ENCODE measurements around the gene YARS1. TPM values are rescaled to one million over a fixed set of nuclear protein-coding genes. Genes with fewer than 3 reads are reported as not detected.

Gene YARS1
- total and polyA plus RNA-seq, 2 of the 13 experiments (the other 11 are each of a cell fraction or from before 2014, with no cell fraction given), result 50.1 to 113 TPM

DNA sequence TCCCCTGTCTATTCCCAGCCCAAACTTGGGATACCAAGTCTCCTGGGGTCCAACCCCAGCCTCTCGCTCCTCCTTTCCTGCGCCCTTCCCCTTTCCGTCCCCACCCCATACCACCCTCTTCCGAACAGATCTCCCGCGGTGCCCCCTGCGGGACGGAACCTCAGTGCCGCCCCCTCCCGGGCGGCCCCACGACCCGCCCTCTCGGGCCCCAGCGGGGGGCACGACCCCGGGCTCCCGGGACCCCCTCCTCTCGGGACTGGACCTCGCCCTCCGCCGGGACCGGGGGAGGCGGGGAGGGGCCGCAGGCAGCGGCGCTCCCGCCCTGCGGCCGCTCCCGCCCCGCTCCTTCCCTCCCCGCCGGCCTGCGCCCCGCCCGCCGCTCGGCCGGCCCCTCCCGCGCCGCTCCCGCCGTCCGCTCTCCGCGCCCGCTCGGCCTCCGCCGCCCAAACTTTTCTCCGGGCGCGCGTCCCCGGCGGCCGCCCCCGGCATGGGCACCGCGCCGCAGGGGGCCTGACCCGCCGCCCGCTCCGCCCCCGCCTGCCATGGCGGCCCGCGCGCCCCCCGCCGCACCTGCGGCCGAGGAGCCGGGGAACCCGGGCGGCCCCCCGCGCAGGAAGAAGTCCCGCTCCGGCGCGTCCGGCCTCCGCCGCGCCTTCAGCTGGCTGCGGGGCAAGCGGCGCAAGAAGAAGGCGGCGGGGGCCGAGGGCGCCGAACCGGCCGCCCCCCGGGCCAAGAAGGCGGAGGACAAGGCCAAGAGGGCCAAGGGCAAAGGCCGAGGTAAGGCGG lies 75.6 kb downstream of the YARS1 start (continued):
- TF ChIP-seq SNAPC2 (CRISPR knock-in tag; IDR thresholded peaks at IDR 0.05), result no peak
- no peak for TF ChIP-seq ZNF138 (CRISPR knock-in tag; IDR thresholded peaks at IDR 0.05; ENCODE audit: low read depth)
- no peak for TF ChIP-seq NFRKB (IDR thresholded peaks at IDR 0.05)
- TF ChIP-seq HDAC2 (CRISPR knock-in tag; IDR thresholded peaks at IDR 0.05), result 0 out of 2 replicates have a peak, but pooled peaks have one; percentile 16
- TF ChIP-seq ATF1 (CRISPR knock-in tag; IDR thresholded peaks at IDR 0.05), result no peak
- TF ChIP-seq NFYC (CRISPR knock-in tag; IDR thresholded peaks at IDR 0.05), result no peak
- TF ChIP-seq ADNP (CRISPR knock-in tag; IDR thresholded peaks at IDR 0.05), result no peak
- TF ChIP-seq, protein P1, sequence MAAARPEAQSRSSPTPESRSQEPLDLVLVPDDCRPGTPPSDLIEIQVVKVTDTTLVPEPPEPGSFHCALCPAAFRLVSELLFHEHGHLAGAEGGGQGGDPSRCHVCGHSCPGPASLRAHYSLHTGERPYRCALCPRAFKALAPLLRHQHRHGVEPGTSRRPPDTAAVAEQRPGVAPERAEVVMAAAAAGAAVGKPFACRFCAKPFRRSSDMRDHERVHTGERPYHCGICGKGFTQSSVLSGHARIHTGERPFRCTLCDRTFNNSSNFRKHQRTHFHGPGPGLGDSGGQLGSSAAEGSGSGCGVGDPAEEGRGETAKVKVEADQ (CRISPR knock-in tag; IDR thresholded peaks at IDR 0.05; ENCODE audit: borderline replicate concordance), result no peak
- TF ChIP-seq ZSCAN9 (CRISPR knock-in tag; IDR thresholded peaks at IDR 0.05; ENCODE audit: borderline replicate concordance), result no peak
- no peak for TF ChIP-seq ZNF274 (CRISPR knock-in tag; IDR thresholded peaks at IDR 0.05)
- TF ChIP-seq RBM39 (IDR thresholded peaks at IDR 0.05; ENCODE audit: low read depth, low read length, poor library complexity, severe bottlenecking), result no peak
- TF ChIP-seq, protein P2, sequence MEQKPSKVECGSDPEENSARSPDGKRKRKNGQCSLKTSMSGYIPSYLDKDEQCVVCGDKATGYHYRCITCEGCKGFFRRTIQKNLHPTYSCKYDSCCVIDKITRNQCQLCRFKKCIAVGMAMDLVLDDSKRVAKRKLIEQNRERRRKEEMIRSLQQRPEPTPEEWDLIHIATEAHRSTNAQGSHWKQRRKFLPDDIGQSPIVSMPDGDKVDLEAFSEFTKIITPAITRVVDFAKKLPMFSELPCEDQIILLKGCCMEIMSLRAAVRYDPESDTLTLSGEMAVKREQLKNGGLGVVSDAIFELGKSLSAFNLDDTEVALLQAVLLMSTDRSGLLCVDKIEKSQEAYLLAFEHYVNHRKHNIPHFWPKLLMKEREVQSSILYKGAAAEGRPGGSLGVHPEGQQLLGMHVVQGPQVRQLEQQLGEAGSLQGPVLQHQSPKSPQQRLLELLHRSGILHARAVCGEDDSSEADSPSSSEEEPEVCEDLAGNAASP (CRISPR knock-in tag; IDR thresholded peaks at IDR 0.05; ENCODE audit: borderline replicate concordance), result peak; percentile 12; the same call in 1 of the 2 replicates
- TF ChIP-seq, protein P3, sequence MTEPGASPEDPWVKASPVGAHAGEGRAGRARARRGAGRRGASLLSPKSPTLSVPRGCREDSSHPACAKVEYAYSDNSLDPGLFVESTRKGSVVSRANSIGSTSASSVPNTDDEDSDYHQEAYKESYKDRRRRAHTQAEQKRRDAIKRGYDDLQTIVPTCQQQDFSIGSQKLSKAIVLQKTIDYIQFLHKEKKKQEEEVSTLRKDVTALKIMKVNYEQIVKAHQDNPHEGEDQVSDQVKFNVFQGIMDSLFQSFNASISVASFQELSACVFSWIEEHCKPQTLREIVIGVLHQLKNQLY (CRISPR knock-in tag; IDR thresholded peaks at IDR 0.05), result no peak
- TF ChIP-seq ZBTB7B (CRISPR knock-in tag; IDR thresholded peaks at IDR 0.05), result peak; percentile 81
- no peak for TF ChIP-seq ZNF567 (CRISPR knock-in tag; IDR thresholded peaks at IDR 0.05; ENCODE audit: borderline replicate concordance)
- no peak for TF ChIP-seq ZNF749 (CRISPR knock-in tag; IDR thresholded peaks at IDR 0.05; ENCODE audit: borderline replicate concordance)
- TF ChIP-seq ZNF607 (CRISPR knock-in tag; IDR thresholded peaks at IDR 0.05; ENCODE audit: borderline replicate concordance), result 0 out of 2 replicates have a peak, but pooled peaks have one; percentile 44
- TF ChIP-seq, protein P4, sequence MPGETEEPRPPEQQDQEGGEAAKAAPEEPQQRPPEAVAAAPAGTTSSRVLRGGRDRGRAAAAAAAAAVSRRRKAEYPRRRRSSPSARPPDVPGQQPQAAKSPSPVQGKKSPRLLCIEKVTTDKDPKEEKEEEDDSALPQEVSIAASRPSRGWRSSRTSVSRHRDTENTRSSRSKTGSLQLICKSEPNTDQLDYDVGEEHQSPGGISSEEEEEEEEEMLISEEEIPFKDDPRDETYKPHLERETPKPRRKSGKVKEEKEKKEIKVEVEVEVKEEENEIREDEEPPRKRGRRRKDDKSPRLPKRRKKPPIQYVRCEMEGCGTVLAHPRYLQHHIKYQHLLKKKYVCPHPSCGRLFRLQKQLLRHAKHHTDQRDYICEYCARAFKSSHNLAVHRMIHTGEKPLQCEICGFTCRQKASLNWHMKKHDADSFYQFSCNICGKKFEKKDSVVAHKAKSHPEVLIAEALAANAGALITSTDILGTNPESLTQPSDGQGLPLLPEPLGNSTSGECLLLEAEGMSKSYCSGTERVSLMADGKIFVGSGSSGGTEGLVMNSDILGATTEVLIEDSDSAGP (CRISPR knock-in tag; IDR thresholded peaks at IDR 0.05; ENCODE audit: borderline replicate concordance), result 0 out of 2 replicates have a peak, but pooled peaks have one; percentile 9
- TF ChIP-seq SP1 (IDR thresholded peaks at IDR 0.05), result no peak
- TF ChIP-seq SP1 (CRISPR knock-in tag; IDR thresholded peaks at IDR 0.05), result no peak; the same call in 1 of the 2 replicates
- 0 out of 2 replicates have a peak, but pooled peaks have one; percentile 14 for TF ChIP-seq BHLHE40 (IDR thresholded peaks at IDR 0.05; ENCODE audit: low read length)
- peak; percentile 59; the same call in 1 of the 2 replicates for TF ChIP-seq ZBTB7A (CRISPR knock-in tag; IDR thresholded peaks at IDR 0.05)
- no peak for TF ChIP-seq ZNF772 (CRISPR knock-in tag; IDR thresholded peaks at IDR 0.05)

Measured in HepG2 (cell line).